ENCODE measurements around the gene CCL7. TPM values are rescaled to one million over a fixed set of nuclear protein-coding genes. Genes with fewer than 3 reads are reported as not detected.
A peak's percentile ranks its signal among the peaks of the same experiment; 100 is the strongest.

Gene CCL7
- total RNA-seq, 6 experiments from 2014 or later = not detected

DNA sequence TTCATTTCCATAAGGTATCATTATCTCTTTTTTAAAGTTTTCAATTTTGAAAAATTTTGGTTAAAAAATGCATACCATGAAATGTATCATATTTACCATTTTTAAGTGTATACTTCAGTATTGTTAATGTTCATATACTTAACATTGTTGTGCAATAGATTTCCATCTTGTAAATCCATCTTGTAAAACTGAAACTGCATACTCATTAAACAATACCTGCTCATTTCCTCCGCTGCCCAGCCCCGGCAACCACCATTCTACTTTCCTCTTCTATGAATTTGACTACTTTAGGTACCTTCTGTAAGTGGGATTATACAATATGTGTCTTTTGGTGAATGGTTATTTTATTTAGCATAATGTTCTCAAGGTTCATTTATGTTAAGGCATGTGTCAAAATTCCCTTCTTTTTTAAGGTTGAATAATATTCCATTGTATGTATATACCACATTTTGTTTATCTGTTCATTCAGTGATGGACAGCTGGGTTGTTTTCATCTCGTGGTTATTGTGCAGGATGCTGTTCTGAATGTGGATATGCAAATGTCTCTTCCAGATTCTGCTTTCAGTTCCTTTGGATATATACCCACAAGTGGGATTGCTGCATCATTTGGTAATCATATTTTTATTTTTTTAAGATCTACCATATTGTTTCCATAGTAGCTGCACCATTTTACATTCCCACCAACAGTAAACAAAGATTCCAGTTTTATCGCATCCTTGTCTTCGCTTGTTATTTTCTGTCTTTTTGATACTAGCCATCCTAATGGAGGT is 8.3 kb upstream of the CCL7 start:
- TF ChIP-seq, protein P1, sequence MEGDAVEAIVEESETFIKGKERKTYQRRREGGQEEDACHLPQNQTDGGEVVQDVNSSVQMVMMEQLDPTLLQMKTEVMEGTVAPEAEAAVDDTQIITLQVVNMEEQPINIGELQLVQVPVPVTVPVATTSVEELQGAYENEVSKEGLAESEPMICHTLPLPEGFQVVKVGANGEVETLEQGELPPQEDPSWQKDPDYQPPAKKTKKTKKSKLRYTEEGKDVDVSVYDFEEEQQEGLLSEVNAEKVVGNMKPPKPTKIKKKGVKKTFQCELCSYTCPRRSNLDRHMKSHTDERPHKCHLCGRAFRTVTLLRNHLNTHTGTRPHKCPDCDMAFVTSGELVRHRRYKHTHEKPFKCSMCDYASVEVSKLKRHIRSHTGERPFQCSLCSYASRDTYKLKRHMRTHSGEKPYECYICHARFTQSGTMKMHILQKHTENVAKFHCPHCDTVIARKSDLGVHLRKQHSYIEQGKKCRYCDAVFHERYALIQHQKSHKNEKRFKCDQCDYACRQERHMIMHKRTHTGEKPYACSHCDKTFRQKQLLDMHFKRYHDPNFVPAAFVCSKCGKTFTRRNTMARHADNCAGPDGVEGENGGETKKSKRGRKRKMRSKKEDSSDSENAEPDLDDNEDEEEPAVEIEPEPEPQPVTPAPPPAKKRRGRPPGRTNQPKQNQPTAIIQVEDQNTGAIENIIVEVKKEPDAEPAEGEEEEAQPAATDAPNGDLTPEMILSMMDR (IDR thresholded peaks at IDR 0.05) = no peak
- H3K27ac Mint-ChIP-seq = no peak overlapping the region
- H3K27me3 Mint-ChIP-seq (ENCODE audit: insufficient read depth) = no peaks in the 10 kb centered on the region; the same call in none of the 2 replicates

GRCh38 chr17:34265711-34266110 is 4.3 kb upstream of the CCL7 start:
- no peaks in the 10 kb centered on the region for H3K36me3 Mint-ChIP-seq (ENCODE audit: low read depth)
- no peak for DNase-seq
- TF ChIP-seq, protein P1 (IDR thresholded peaks at IDR 0.05) = no peak
- peaks cover 19% of the 10 kb centered on the region for H3K4me1 Mint-ChIP-seq (ENCODE audit: low read depth)
- no peaks in the 10 kb centered on the region for H3K9me3 Mint-ChIP-seq
- H3K27ac Mint-ChIP-seq = no peak overlapping the region
- no peak overlapping the region for H3K4me3 Mint-ChIP-seq
- peaks cover 3% of the 10 kb centered on the region for H3K27me3 Mint-ChIP-seq (ENCODE audit: insufficient read depth)

More for the DNA sequence above, 8.3 kb upstream of the CCL7 start:
- H3K9me3 Mint-ChIP-seq = no peaks in the 10 kb centered on the region
- DNase-seq = no peak
- no peak overlapping the region for H3K4me3 Mint-ChIP-seq
- H3K4me1 Mint-ChIP-seq (ENCODE audit: low read depth) = peaks cover 25% of the 10 kb centered on the region
- peaks cover 6% of the 10 kb centered on the region; the same call in 1 of the 2 replicates for H3K36me3 Mint-ChIP-seq (ENCODE audit: low read depth)

DNA sequence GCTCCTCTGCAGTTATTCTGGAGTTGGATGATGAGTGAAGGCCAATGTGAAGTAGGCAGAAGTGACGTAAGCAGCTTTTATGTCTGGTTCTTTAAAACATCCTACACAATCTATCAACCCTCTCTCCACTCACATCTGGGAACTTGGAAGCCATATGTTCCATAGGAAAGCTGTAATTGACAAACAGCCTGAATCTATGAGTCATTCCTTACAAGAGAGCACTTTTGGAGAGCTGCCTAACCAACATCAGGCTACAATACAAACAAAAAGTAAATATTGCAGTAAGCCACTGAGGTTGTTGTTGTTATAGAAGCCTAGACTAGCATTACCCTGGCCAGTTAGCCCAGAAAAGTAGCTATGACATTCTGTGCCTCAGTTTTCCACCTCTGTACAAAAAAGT is 5.9 kb downstream of the CCL7 start:
- no peak overlapping the region for H3K4me3 Mint-ChIP-seq
- DNase-seq = peak; percentile 88

GRCh38 chr17:34276826-34277225 is 6.8 kb downstream of the CCL7 start:
- H3K36me3 Mint-ChIP-seq (ENCODE audit: low read depth) = no peaks in the 10 kb centered on the region

More for the DNA sequence above, 5.9 kb downstream of the CCL7 start:
- Mint-ChIP-seq H3K27me3 (ENCODE audit: insufficient read depth) (peaks cover 9% of the 10 kb centered on the region), H3K36me3 (ENCODE audit: low read depth) (no peaks in the 10 kb centered on the region), H3K4me1 (ENCODE audit: low read depth) (peaks cover 10% of the 10 kb centered on the region), H3K9me3 (no peaks in the 10 kb centered on the region), H3K27ac (no peak overlapping the region)
- TF ChIP-seq, protein P1 (IDR thresholded peaks at IDR 0.05) = no peak

DNA sequence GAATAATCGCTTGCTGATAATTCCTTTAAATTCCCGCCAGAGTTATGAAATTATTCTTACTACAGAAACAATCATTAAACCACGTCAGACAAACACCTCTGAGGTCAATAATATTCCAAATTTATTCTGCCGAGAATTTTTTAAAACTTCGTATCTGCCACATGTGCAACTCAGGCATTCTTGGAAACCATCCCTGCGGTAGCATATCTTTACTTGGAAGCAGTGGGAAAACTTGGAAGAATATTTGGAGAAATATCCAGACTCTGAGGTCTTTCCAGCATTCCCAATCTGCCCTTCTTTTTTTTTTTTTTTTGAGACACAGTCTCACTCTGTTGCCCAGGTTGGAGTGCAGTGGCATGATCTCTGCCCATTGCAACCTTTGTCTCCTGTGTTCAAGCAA is 13.6 kb downstream of the CCL7 start:
- no peak for DNase-seq
- Mint-ChIP-seq H3K36me3 (ENCODE audit: low read depth) (no peaks in the 10 kb centered on the region), H3K27ac (no peak overlapping the region), H3K27me3 (ENCODE audit: insufficient read depth) (peaks cover 31% of the 10 kb centered on the region), H3K9me3 (no peaks in the 10 kb centered on the region), H3K4me1 (ENCODE audit: low read depth) (peaks cover 16% of the 10 kb centered on the region), H3K4me3 (no peak overlapping the region)
- TF ChIP-seq, protein P1 (IDR thresholded peaks at IDR 0.05) = no peak

More at GRCh38 chr17:34276826-34277225, 6.8 kb downstream of the CCL7 start:
- TF ChIP-seq, protein P1 (IDR thresholded peaks at IDR 0.05) = no peak
- Mint-ChIP-seq H3K4me3 (no peak overlapping the region), H3K27me3 (ENCODE audit: insufficient read depth) (peaks cover 16% of the 10 kb centered on the region), H3K4me1 (ENCODE audit: low read depth) (peaks cover 10% of the 10 kb centered on the region), H3K27ac (no peak overlapping the region), H3K9me3 (no peaks in the 10 kb centered on the region)
- no peak for DNase-seq

Measured in HFFc6 (cell line).